ENCODE results near the gene SUN2. TPM values are rescaled to one million over a fixed set of nuclear protein-coding genes. Genes with fewer than 3 reads are reported as not detected.

SUN2 gene
- polyA plus RNA-seq, 3 donors, result 47.3 to 50.6 (median 47.6) TPM

GRCh38 chr22:38735465-38736256, 20.1 kb downstream of the SUN2 start:
- no peak for DNase-seq (ENCODE audit: low read depth in 3 of 3, low spot score in 2 of 3)

- no peak for DNase-seq (ENCODE audit: low read depth in 3 of 3, low spot score in 2 of 3)
Measured at GRCh38 chr22:38735126-38735464, 20.7 kb downstream of the SUN2 start.

- DNase-seq (ENCODE audit: low read depth in 3 of 3, low spot score in 2 of 3), result no peak
Measured at GRCh38 chr22:38734421-38735100, 21.2 kb downstream of the SUN2 start.

GRCh38 chr22:38733724-38734381, 21.9 kb downstream of the SUN2 start:
- no peak for DNase-seq (ENCODE audit: low read depth in 3 of 3, low spot score in 2 of 3)

GRCh38 chr22:38733329-38733723, 22.5 kb downstream of the SUN2 start:
- no peak for DNase-seq (ENCODE audit: low read depth in 3 of 3, low spot score in 2 of 3)

- DNase-seq (ENCODE audit: low read depth in 3 of 3, low spot score in 2 of 3), result no peak
Measured at GRCh38 chr22:38732251-38732815, 23.5 kb downstream of the SUN2 start.

- DNase-seq (ENCODE audit: low read depth in 3 of 3, low spot score in 2 of 3), result no peak
Measured at GRCh38 chr22:38731703-38732161, 24.1 kb downstream of the SUN2 start.

- DNase-seq (ENCODE audit: low read depth in 3 of 3, low spot score in 2 of 3), result no peak
Measured at GRCh38 chr22:38730411-38730871, 25.4 kb downstream of the SUN2 start.

GRCh38 chr22:38729946-38730345, 25.9 kb downstream of the SUN2 start:
- DNase-seq (ENCODE audit: low read depth in 3 of 3, low spot score in 2 of 3), result no peak

GRCh38 chr22:38728871-38729796, 26.7 kb downstream of the SUN2 start:
- no peak for DNase-seq (ENCODE audit: low read depth in 3 of 3, low spot score in 2 of 3)

- no peak for DNase-seq (ENCODE audit: low read depth in 3 of 3, low spot score in 2 of 3)
Measured at GRCh38 chr22:38727530-38728451, 28.0 kb downstream of the SUN2 start.

GRCh38 chr22:38727123-38727522, 28.7 kb downstream of the SUN2 start:
- DNase-seq (ENCODE audit: low read depth in 3 of 3, low spot score in 2 of 3), result no peak

GRCh38 chr22:38725900-38726655, 29.7 kb downstream of the SUN2 start:
- no peak for DNase-seq (ENCODE audit: low read depth in 3 of 3, low spot score in 2 of 3)

GRCh38 chr22:38724926-38725571, 30.7 kb downstream of the SUN2 start:
- no peak for DNase-seq (ENCODE audit: low read depth in 3 of 3, low spot score in 2 of 3)

- DNase-seq (ENCODE audit: low read depth in 3 of 3, low spot score in 2 of 3), result no peak
Measured at GRCh38 chr22:38724176-38724575, 31.6 kb downstream of the SUN2 start.

GRCh38 chr22:38721551-38721950, 34.2 kb downstream of the SUN2 start:
- DNase-seq (ENCODE audit: low read depth in 3 of 3, low spot score in 2 of 3), result no peak

- DNase-seq (ENCODE audit: low read depth in 3 of 3, low spot score in 2 of 3), result no peak
Measured at GRCh38 chr22:38720350-38720749, 35.4 kb downstream of the SUN2 start.

- DNase-seq (ENCODE audit: low read depth in 3 of 3, low spot score in 2 of 3), result no peak
Measured at GRCh38 chr22:38719196-38719595, 36.6 kb downstream of the SUN2 start.

Measured in right renal cortex interstitium (tissue), 3 donors.